ENCODE results near the gene CORO7. TPM values are rescaled to one million over a fixed set of nuclear protein-coding genes. Genes with fewer than 3 reads are reported as not detected.

The CORO7 gene
- total and polyA plus RNA-seq, 7 donors: 10.0 to 43.4 (median 17.1) TPM

DNA sequence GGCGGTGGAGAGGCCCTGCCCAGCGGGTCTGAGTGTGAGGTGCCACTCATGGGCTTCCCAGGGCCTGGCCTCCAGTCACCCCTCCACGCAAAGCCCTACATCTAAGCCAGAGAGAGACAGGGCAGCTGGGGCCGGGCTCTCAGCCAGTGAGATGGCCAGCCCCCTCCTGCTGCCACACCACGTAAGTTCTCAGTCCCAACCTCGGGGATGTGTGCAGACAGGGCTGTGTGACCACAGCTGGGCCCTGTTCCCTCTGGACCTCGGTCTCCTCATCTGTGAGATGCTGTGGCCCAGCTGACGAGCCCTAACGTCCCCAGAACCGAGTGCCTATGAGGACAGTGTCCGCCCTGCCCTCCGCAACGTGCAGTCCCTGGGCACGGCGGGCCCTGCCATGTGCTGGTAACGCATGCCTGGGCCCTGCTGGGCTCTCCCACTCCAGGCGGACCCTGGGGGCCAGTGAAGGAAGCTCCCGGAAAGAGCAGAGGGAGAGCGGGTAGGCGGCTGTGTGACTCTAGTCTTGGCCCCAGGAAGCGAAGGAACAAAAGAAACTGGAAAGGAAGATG is 33.5 kb downstream of the CORO7 start:
- WGBS, 2 donors: 92 to 93% methylated on average over 21 of the region's 21 CpGs
- Histone ChIP-seq H3K27ac (no peak overlapping the region), H3K4me3 (no peak overlapping the region), H3K4me1 (peaks cover 0 to 40% (median 19%) of the 10 kb centered on the region in 4 donors), H3K27me3 (no peaks in the 10 kb centered on the region), H3K36me3 (peaks cover 5 to 39% (median 15%) of the 10 kb centered on the region in 4 donors), H3K9me3 (no peaks in the 10 kb centered on the region)
- TF ChIP-seq POLR2A (IDR thresholded peaks at IDR 0.05) (no peak), POLR2AphosphoS5 (IDR thresholded peaks at IDR 0.05) (no peak), EP300 (IDR thresholded peaks at IDR 0.05) (no peak)
- TF ChIP-seq, protein P1, sequence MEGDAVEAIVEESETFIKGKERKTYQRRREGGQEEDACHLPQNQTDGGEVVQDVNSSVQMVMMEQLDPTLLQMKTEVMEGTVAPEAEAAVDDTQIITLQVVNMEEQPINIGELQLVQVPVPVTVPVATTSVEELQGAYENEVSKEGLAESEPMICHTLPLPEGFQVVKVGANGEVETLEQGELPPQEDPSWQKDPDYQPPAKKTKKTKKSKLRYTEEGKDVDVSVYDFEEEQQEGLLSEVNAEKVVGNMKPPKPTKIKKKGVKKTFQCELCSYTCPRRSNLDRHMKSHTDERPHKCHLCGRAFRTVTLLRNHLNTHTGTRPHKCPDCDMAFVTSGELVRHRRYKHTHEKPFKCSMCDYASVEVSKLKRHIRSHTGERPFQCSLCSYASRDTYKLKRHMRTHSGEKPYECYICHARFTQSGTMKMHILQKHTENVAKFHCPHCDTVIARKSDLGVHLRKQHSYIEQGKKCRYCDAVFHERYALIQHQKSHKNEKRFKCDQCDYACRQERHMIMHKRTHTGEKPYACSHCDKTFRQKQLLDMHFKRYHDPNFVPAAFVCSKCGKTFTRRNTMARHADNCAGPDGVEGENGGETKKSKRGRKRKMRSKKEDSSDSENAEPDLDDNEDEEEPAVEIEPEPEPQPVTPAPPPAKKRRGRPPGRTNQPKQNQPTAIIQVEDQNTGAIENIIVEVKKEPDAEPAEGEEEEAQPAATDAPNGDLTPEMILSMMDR (IDR thresholded peaks at IDR 0.05): no peak
- intact Hi-C loops (cut with DNase I): no loop called here
- no peak for DNase-seq

DNA sequence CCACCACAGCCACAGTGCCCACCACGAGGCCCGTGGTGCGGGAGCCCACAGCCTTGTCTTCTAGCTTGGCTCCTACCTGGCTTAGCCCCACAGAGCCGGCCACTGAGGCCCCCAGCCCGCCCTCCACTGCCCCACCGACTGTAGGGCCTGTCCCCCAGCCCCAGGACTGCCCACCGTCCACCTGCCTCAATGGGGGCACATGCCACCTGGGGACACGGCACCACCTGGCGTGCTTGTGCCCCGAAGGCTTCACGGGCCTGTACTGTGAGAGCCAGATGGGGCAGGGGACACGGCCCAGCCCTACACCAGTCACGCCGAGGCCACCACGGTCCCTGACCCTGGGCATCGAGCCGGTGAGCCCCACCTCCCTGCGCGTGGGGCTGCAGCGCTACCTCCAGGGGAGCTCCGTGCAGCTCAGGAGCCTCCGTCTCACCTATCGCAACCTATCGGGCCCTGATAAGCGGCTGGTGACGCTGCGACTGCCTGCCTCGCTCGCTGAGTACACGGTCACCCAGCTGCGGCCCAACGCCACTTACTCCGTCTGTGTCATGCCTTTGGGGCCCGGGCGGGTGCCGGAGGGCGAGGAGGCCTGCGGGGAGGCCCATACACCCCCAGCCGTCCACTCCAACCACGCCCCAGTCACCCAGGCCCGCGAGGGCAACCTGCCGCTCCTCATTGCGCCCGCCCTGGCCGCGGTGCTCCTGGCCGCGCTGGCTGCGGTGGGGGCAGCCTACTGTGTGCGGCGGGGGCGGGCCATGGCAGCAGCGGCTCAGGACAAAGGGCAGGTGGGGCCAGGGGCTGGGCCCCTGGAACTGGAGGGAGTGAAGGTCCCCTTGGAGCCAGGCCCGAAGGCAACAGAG is 34.2 kb downstream of the CORO7 start:
- no peak for TF ChIP-seq POLR2AphosphoS5 (IDR thresholded peaks at IDR 0.05)
- TF ChIP-seq POLR2A (IDR thresholded peaks at IDR 0.05): no peak
- TF ChIP-seq, protein P1 (IDR thresholded peaks at IDR 0.05): no peak
- no peak for TF ChIP-seq EP300 (IDR thresholded peaks at IDR 0.05)
- intact Hi-C loops (cut with DNase I): no loop called here
- H3K27ac ChIP-seq: no peak overlapping the region
- H3K4me3 ChIP-seq: no peak overlapping the region
- H3K36me3 ChIP-seq: peaks cover 5 to 32% (median 13%) of the 10 kb centered on the region in 4 donors
- 95% methylated on average over 55 of the region's 55 CpGs for WGBS, 2 donors
- no peaks in the 10 kb centered on the region for H3K27me3 ChIP-seq
- no peak for DNase-seq
- peaks cover 0 to 42% (median 26%) of the 10 kb centered on the region in 4 donors for H3K4me1 ChIP-seq
- H3K9me3 ChIP-seq: no peaks in the 10 kb centered on the region

DNA sequence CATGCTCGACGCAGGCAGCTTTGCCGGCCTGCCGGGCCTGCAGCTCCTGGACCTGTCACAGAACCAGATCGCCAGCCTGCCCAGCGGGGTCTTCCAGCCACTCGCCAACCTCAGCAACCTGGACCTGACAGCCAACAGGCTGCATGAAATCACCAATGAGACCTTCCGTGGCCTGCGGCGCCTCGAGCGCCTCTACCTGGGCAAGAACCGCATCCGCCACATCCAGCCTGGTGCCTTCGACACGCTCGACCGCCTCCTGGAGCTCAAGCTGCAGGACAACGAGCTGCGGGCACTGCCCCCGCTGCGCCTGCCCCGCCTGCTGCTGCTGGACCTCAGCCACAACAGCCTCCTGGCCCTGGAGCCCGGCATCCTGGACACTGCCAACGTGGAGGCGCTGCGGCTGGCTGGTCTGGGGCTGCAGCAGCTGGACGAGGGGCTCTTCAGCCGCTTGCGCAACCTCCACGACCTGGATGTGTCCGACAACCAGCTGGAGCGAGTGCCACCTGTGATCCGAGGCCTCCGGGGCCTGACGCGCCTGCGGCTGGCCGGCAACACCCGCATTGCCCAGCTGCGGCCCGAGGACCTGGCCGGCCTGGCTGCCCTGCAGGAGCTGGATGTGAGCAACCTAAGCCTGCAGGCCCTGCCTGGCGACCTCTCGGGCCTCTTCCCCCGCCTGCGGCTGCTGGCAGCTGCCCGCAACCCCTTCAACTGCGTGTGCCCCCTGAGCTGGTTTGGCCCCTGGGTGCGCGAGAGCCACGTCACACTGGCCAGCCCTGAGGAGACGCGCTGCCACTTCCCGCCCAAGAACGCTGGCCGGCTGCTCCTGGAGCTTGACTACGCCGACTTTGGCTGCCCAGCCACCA is 35.1 kb downstream of the CORO7 start:
- intact Hi-C loops (cut with DNase I): no loop called here
- H3K36me3 ChIP-seq: peaks cover 5 to 31% (median 13%) of the 10 kb centered on the region in 4 donors
- 95% methylated on average over 59 of the region's 59 CpGs for WGBS, 2 donors
- peak overlapping the region in 1 of 4 donors; percentile 45 for H3K27ac ChIP-seq
- no peak for TF ChIP-seq EP300 (IDR thresholded peaks at IDR 0.05)
- TF ChIP-seq POLR2AphosphoS5 (IDR thresholded peaks at IDR 0.05): no peak
- TF ChIP-seq, protein P1 (IDR thresholded peaks at IDR 0.05): no peak
- no peak for TF ChIP-seq POLR2A (IDR thresholded peaks at IDR 0.05)
- no peaks in the 10 kb centered on the region for H3K27me3 ChIP-seq
- no peaks in the 10 kb centered on the region for H3K9me3 ChIP-seq
- H3K4me3 ChIP-seq: no peak overlapping the region
- no peak for DNase-seq
- peaks cover 0 to 46% (median 35%) of the 10 kb centered on the region in 4 donors for H3K4me1 ChIP-seq

DNA sequence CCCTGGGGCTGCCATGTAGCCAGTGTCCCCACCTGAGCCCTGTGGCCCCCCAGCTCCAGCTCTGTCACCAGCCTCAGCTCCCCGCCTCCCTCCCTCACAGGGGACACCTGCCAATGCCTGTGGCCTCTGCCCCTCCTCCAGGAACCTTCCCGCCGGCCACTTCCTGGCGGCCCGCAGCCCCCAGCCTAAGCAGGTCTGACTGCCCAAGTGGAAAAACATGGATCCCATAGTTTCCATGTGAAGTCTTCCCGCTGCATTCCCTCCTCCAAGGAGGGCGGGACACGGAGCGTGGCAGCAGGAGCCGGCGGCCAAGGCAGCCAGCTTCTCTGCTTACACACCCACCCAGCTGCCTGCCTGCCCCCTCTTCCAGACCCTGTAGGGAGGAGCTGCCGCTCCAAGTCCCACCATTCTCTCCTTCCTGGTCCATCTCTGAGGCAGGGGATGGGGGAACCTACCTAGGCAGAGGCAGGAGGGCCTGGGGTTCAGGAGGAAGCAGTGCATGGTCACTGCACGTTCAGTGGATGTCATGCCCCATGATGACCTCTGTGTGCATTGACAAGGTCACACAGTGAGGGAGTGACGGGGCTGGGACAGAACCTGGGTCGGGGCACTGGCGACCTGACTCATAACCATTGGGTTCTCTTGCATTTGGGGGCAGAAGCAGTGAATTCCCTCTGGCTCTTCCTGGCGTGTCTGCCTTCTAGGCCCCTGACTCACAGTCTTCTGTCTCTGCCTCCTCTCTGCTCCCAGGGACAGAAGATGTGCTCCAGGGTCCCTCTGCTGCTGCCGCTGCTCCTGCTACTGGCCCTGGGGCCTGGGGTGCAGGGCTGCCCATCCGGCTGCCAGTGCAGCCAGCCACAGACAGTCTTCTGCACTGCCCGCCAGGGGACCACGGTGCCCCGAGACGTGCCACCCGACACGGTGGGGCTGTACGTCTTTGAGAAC is 36.0 kb downstream of the CORO7 start:
- no peaks in the 10 kb centered on the region for H3K9me3 ChIP-seq
- H3K27ac ChIP-seq: peak overlapping the region in 3 of 4 donors; percentile 23 to 52 (median 45)
- DNase-seq: no peak
- WGBS, 2 donors: 88 to 92% methylated on average over 26 of the region's 26 CpGs
- H3K4me1 ChIP-seq: peaks cover 0 to 52% (median 44%) of the 10 kb centered on the region in 4 donors
- intact Hi-C loops (cut with DNase I): no loop called here
- TF ChIP-seq, protein P1 (IDR thresholded peaks at IDR 0.05): no peak
- TF ChIP-seq POLR2A (IDR thresholded peaks at IDR 0.05): no peak
- TF ChIP-seq POLR2AphosphoS5 (IDR thresholded peaks at IDR 0.05): no peak
- no peak for TF ChIP-seq EP300 (IDR thresholded peaks at IDR 0.05)
- no peaks in the 10 kb centered on the region for H3K27me3 ChIP-seq
- H3K4me3 ChIP-seq: no peak overlapping the region
- H3K36me3 ChIP-seq: peaks cover 5 to 31% (median 13%) of the 10 kb centered on the region in 4 donors
